OCI-LY3 (cell line): Measurements from ENCODE around the gene TAF1D.
"Not testable (repeated sequence)": the region's sequence is repeated elsewhere in the genome, so short reads cannot be mapped to it uniquely, and the experiment has no call there.

Experiments
- H2AFZ ChIP-seq: fragments of 200-600, 300-600 bp; shearing (Covaris generic); 2 replicates; pipeline ENCODE4 v1.6.0; 2014; ENCODE audit warnings: antibody characterized with exemption, low read depth, low read length
- H3K27ac ChIP-seq: fragments of 200-600, 300-600 bp; sonication (generic); 2 replicates; pipeline ENCODE4 v1.5.1; 2014; ENCODE audit warnings: mild to moderate bottlenecking, low read length, moderate library complexity, mixed read lengths
- H3K27me3 ChIP-seq: fragments of 200-600, 300-600 bp; sonication (generic); 2 replicates; pipeline ENCODE4 v1.6.1; 2014; ENCODE audit warnings: low read depth, low read length, mixed read lengths
- H3K36me3 ChIP-seq: fragments of 200-600, 300-600 bp; sonication (generic); replicated peaks from 2 replicates; pipeline ENCODE3; 2014; ENCODE audit warnings: low read depth, low read length, mixed read lengths
- H3K4me1 ChIP-seq: fragments of 300-600, 200-600 bp; sonication (generic); 2 replicates; pipeline ENCODE4 v1.6.1; 2014; ENCODE audit warnings: low read length, mixed read lengths
- H3K4me2 ChIP-seq: fragments of 200-600, 300-600 bp; sonication (generic); 2 replicates; pipeline ENCODE4 v1.6.1; 2014; ENCODE audit warnings: low read length, mixed read lengths
- H3K4me3 ChIP-seq: fragments of 300-600, 200-600 bp; sonication (generic); 2 replicates; pipeline ENCODE4 v1.5.1; 2014; ENCODE audit warnings: antibody characterized with exemption, mild to moderate bottlenecking, low read length, moderate library complexity
- H3K79me2 ChIP-seq: fragments of 300-600, 200-600 bp; shearing (Covaris generic); 2 replicates; pipeline ENCODE4 v1.6.1; 2014; ENCODE audit warnings: mild to moderate bottlenecking, low read length, mixed read lengths
- H3K9ac ChIP-seq: fragments of 300-600, 200-600 bp; shearing (Covaris generic); 2 replicates; pipeline ENCODE4 v1.6.0; 2014; ENCODE audit warnings: mild to moderate bottlenecking, low read length, moderate library complexity
- H3K9me3 ChIP-seq: fragments of 200-600, 300-600 bp; shearing (Covaris generic); 2 replicates; pipeline ENCODE4 v1.6.1; 2014; ENCODE audit warnings: low read length, mixed read lengths; ENCODE audit not compliant: insufficient read depth
- H4K20me1 ChIP-seq: fragments of 200-600, 300-600 bp; sonication (generic); 2 replicates; pipeline ENCODE4 v1.6.1; 2016; ENCODE audit warnings: low read length, mixed read lengths; ENCODE audit not compliant: insufficient read depth
- CTCF ChIP-seq: fragments of 200-600, 300-600 bp; sonication (generic); IDR thresholded peaks from 2 replicates; pipeline ENCODE4 v1.5.1; 2014; ENCODE audit warnings: antibody characterized with exemption, low read length, low read depth
- EZH2phosphoT487 ChIP-seq: fragments of 200-600 bp; shearing (Covaris generic); IDR thresholded peaks from 2 replicates; pipeline ENCODE4 v1.6.1; 2018; ENCODE audit warnings: antibody characterized with exemption, mixed run types, low read depth

Gene TAF1D

DNA sequence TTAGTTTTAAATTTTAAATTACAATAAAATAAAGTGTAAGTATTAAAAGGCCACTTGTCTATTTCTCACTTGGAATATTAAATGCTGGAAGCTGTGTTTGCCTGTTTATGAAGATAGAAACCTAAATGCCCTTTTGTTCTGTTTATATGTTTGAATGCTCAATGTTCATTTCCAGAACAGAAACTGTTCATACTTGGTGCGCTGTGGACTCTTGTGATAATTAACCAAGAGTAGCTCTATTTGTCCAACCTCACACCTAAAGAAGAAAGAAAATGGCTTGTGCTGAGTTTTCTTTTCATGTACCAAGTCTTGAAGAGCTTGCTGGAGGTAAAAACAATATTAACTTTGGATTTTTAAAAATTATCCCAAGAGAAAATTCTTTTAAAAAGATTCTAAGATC, 5.8 kb upstream of the TAF1D start:
- H3K9me3 ChIP-seq: no peaks in the 10 kb centered on the region
- H3K4me1 ChIP-seq: peaks cover 8% of the 10 kb centered on the region
- no peak overlapping the region for H3K9ac ChIP-seq
- TF ChIP-seq EZH2phosphoT487 (no peak), CTCF (no peak)
- no peak overlapping the region for H3K27ac ChIP-seq
- H4K20me1 ChIP-seq: no peaks in the 10 kb centered on the region
- peaks cover 10% of the 10 kb centered on the region for H3K79me2 ChIP-seq
- H3K4me2 ChIP-seq: no peak overlapping the region
- no peaks in the 10 kb centered on the region for H3K27me3 ChIP-seq
- H2AFZ ChIP-seq: no peak overlapping the region
- H3K36me3 ChIP-seq: no peaks in the 10 kb centered on the region
- no peak overlapping the region for H3K4me3 ChIP-seq

DNA sequence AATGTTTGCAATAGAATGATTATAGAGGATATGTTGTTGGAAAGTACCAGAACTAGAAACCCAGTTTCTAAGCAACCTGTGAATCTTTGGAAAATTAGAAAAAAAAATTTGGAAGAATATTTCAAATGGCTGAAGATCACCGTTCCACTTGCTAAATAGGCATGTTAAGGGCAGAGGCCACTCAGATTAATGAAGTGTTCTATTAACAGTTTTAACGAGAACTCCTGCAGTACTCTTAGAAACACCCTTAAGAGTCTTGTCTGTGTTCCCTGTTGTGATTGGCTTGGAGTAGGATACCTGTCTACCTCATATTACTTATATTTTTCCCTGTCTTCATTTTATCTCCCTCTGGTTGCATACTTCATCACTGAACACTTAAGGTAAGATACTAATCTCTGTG, 4.8 kb upstream of the TAF1D start:
- Histone ChIP-seq H3K4me1 (peaks cover 8% of the 10 kb centered on the region), H3K27ac (no peak overlapping the region), H3K79me2 (peaks cover 19% of the 10 kb centered on the region), H3K9ac (no peak overlapping the region), H3K9me3 (no peaks in the 10 kb centered on the region), H3K36me3 (no peaks in the 10 kb centered on the region), H3K4me2 (no peak overlapping the region), H4K20me1 (no peaks in the 10 kb centered on the region), H2AFZ (no peak overlapping the region), H3K4me3 (no peak overlapping the region), H3K27me3 (no peaks in the 10 kb centered on the region)
- TF ChIP-seq CTCF (no peak), EZH2phosphoT487 (no peak)

- not testable (repeated sequence) for H3K4me2 ChIP-seq
These were observed 3.9 kb upstream of the TAF1D start for GRCh38 chr11:93745005-93745755.

DNA sequence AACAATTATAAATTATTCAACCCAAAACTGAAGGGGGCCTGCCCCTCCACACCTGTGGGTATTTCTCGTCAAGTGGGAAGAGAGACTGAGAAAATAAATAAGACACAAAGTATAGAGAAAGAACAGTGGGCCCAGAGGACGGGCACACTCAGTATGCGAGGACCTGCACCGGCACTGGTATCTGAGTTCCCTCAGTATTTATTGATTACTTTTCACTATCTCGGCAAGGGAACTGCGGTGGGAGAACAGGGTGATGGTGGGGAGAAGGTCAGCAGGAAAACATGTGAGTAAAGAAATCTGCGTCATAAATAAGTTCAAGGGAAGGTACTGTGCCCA, 3.3 kb upstream of the TAF1D start:
- Histone ChIP-seq H4K20me1 (peaks cover under 1% of the 10 kb centered on the region; the same call in 1 of the 2 replicates), H3K4me1 (peaks cover 8% of the 10 kb centered on the region), H3K4me2 (no peak overlapping the region), H3K9me3 (no peaks in the 10 kb centered on the region), H3K4me3 (no peak overlapping the region), H3K36me3 (peaks cover 9% of the 10 kb centered on the region), H3K9ac (no peak overlapping the region), H3K27ac (no peak overlapping the region), H3K79me2 (peaks cover 33% of the 10 kb centered on the region), H2AFZ (no peak overlapping the region), H3K27me3 (no peaks in the 10 kb centered on the region)
- TF ChIP-seq EZH2phosphoT487: no peak
- TF ChIP-seq CTCF: no peak

More at GRCh38 chr11:93745005-93745755, 3.9 kb upstream of the TAF1D start:
- not testable (repeated sequence) for H3K27ac ChIP-seq, H3K27me3 ChIP-seq, H3K9ac ChIP-seq, H3K36me3 ChIP-seq, H3K4me1 ChIP-seq, H3K9me3 ChIP-seq, H3K4me3 ChIP-seq, H4K20me1 ChIP-seq, H2AFZ ChIP-seq
- H3K79me2 ChIP-seq: peaks cover 28% of the 10 kb centered on the region
